Renal cortex interstitium (tissue), 11 donors: ENCODE results near the gene BEAN1. TPM values are rescaled to one million over a fixed set of nuclear protein-coding genes. Genes with fewer than 3 reads are reported as not detected.

ENCODE experiments used
- DNase-seq, 11 donors: peaks; one replicate each; pipeline ENCODE4 v3.0.0-alpha.2; 2013; ENCODE audit warnings: low read depth in 9 of 11, low spot score in 4 of 11; ENCODE audit errors: extremely low read depth in 1 of 11
- polyA plus RNA-seq, 3 donors: library from polyadenylated mRNA; unstranded; fragments of 120-200 nt; gene quantifications; one replicate each; pipeline ENCODE4 v1.2.1, GENCODE V29; 2013; ENCODE audit not compliant: insufficient read length in 3 of 3

Gene BEAN1
- polyA plus RNA-seq, 3 donors, result 1.4 to 2.7 (median 1.7) TPM

DNA sequence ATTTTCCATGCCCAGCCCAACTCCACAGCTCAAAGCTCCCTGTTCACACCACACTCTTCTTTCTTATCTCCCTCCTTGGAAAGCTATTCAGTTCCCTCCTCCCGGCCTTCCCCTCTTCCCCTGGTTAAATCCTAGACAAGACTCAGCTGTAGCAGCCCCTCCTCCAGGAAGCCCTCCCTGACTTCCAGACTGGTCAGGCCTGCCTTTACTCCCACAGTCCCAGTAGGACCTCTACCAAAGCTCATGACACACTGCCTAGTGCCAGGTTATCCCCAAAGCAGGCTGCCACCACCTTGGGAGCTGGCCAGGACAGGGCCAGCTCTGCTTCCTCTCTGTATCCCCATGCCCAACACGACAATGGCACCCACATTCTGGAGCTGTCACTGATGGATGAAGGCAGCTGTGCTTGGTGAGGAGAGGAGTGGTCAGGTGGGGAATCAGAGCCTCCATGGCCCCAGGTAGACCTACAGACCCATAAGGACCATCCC is 50.0 kb downstream of the BEAN1 start:
- DNase-seq, result no peak

DNA sequence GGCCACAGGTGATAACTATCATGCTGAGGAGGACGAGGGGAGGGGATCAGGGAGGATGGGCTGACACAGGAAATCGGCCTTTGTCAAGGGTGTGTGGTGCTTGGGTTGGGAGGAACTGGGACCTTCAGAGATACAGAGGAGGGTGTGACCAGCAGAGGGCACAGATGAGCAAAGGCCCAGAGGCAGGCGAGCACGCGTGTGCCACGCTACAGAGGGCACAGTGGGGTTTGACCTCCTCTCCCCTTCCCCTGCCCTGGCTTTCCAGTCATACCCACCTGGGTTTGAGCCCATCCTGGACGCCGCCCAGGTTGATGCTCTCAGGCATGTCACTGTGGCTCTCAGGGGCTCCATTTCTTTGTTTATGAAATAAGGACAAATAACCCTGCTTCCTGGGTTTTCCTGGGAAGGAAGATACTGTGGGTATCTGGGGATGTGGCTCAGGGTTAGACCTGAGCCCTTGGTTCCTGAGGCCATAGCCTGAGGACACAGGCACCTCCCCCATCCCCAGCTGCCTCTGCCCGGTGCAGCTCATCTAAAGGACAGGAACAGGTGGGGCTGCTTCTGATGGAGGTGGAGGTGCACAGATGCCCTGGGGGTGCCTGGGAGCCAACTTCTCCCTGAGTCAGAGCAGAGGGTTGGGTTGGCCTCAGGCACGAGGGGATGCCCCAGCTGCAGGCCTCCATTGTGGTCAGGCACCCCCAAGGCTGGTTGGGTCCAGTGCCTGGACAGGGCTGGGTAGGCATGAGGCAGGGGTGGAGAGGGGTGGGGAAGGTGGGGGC is 51.8 kb downstream of the BEAN1 start:
- DNase-seq, result peak in 1 of 11 donors; percentile 24

DNA sequence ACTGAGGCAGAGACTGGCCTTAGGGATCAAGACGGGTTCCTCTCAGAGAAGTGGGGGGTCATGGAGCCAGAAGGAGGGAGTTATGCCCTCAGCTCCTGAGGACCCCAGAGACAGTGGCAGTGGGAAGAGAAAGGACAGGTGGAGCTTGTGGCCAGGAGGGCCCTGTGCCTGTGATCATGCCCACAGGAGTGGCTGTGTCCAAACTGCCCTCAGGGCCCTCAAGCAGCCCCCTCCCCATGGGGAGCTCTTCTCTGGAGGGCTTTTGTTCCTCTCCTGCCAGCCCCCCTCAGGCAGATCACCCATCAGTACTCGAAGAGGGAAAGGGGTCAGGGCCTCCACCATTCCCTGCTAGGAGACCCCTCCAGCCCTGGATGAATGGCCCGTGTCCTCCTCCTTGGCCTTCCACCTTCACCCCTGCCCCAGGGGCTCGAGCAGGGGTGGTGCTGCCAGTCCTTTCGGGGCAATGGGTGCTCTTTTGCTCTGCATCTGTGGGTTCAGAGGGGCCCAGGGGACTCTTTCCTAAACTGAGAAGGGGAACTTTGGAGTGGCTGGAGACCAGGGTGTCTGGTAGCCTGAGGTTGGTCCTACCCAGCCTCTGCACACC is 52.7 kb downstream of the BEAN1 start:
- no peak for DNase-seq

DNA sequence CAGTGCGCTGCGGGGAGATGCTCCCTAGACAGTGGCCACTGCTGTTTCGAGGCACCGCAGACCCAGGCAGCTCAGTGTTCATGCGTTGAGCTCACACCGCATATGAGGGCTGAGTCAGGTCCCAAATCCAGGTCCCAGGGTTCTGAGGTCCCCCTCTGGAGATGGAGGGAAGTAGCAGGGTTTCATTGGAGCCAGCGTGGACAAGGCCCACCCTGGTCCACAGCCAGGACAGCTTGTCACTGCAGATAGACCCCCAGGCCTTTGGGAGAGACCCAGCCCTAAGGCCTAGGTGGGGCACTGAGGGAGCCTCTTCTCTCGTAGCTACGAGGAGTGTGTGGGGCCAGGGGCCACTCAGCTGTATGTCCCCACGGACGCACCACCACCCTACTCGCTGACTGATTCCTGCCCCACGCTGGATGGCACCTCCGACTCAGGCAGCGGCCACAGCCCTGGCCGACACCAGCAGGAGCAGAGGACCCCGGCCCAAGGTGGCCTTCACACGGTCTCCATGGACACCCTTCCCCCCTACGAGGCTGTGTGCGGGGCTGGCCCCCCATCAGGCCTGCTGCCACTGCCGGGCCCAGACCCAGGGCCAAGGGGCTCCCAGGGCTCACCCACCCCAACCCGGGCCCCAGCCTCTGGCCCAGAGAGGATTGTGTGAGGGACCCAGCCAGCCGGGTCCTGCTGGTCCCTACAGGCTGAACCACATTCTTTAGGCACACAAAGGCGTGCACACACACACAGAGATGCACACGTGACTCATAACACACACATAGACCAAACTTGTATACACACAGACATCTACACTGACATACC is 53.4 kb downstream of the BEAN1 start:
- no peak for DNase-seq

DNA sequence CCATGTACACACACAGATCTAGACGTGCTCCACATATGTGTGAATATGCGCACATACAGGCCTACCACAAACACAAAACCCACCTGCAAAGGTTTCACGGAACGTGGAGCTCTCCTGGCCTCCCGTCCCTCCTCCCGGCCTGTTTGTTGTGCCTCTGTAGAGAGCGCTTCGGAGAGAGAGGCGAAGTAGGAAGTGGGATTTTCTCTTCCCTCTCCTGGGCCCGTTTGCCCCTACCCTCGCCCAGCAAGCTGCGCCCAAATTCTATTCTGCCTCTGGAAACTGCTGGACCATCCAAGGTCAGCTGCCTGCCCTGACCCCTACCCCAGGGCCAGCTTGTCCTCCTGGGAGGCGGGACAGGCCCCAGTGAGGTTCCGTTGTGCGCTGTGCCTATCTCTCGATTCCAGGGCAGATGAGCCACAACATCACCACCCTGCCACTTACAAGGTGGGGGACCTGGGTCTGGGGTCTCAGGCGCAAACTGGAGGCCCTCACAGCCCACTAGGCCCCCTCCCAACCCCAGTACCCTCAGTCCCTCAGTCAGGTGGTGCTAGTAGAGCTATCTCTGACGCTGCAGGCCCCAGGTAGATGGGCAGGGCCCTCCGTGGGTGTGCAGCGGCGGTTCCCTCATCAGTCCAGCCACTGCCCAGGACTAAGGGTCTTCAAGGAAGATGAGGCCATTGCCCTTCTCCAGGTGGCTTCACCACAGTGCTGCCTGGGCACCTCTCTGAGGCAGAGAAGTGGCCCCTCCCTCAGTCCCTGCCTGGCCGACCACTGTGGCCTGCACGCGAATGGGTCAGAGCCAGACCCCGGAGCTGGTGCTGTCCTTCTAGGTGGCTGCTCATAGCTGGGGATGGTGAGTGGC is 54.2 kb downstream of the BEAN1 start:
- DNase-seq, result no peak

DNA sequence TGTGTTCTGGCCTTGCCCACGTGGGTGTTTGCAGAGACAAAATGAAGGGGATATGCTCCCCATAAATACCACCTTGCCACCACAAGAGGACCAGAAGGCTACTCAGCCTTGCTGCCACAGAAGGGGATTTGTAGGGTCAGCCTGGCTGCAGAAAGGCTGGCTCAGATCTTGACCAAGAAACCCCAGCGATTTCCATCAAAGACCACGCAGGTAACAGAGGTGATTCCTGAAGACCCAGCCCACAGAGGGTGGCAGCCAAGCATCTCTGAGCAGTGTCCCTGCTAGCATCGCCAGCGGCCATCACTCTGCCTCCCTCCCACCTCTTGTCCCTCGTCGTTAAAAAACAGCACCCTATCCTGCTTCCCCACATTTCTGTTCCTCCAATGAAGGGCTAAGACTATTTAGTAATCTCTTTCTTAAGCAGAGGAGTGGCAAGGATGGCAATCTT is 54.9 kb downstream of the BEAN1 start:
- no peak for DNase-seq

DNA sequence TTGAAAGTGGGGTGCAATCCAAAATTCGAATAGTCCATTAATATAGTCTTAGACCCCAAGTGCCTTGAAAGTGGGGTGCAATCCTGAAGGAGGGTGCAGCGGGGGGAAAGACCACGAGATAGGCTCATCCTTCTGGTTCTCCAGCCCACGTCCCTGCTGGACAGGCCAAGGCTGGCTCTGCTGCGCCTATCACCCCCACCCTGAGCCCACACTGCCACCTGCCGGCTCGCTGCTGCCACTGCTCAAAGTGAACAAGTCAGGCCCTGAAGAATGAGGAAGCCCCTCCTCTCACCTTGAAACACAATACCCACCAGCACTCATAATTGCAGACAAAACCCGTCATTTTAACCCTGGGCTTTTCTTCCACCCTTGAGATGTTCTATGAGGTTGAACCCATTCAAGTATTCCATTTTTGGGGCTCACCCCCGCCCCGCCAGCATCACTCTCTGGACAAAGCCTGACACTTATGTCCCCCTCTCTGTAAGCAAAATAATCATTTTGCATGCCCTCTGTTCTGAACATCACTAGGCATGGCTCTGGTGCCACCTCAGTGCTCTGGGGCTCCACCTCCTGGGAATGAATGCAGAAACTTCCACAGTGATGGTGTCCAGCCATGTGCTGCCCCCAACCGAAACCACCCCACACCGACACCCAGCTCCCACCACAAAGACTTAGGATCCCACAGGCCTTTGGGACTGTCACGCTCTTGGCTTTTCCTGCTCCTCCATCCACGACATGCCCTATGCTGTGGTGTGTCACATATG is 56.8 kb downstream of the BEAN1 start:
- DNase-seq, result peak in 10 of 11 donors; percentile 48 to 74 (median 60)

DNA sequence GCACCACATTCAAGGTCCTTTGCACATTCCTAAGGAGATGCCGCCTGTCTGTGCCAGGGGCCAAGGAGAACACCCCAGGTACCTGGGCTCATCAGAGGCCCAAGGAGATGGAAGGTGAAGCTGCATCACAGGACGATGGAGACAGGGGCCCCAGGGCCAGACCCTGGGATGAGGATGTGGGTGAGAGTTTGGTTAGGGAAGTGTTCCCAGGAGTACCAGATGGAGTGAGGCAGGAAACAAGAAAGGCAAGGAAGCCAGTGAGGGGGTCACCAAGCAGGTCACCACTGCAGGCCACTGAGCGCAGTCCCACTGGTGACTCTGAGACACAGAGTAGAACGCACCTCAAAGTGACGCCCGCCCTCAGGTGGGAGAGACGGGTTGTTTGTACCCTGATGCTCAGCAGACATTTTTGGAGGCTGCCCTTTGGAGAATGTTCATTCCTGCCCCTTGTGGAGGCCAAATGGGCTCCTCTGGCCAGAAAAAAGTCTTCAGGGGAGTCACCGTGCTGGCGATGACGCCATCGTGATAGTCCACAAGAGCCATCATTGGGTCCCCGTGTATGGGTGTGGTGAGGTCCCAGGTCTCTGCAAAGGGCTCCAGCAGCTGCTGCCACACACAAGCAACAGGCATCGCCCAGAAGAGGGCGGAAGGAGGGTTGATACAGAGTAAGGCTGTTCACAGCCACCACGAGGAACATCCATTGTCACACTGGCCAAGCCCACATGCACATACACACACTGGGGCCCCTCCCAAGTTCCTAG is 57.5 kb downstream of the BEAN1 start:
- no peak for DNase-seq

DNA sequence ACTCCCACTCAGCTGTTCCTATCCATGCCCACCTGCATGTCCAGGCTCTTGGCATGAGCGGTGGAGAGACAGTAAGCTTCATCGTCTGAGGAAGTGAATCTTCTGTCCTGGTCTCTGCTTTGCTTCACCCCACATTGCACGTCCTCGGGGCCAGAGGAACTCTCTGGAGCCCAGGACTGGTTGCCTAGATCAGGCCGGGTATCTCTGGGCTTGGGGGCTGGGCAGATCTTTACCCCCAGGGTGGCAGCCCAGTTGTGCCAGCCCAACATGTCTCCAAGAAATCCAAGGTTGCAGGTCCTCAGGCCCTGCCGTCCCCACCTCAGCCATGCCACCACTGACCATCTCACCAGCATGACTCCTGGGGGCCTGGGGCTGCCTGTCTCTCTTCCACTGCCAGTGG is 58.3 kb downstream of the BEAN1 start:
- DNase-seq, result no peak

DNA sequence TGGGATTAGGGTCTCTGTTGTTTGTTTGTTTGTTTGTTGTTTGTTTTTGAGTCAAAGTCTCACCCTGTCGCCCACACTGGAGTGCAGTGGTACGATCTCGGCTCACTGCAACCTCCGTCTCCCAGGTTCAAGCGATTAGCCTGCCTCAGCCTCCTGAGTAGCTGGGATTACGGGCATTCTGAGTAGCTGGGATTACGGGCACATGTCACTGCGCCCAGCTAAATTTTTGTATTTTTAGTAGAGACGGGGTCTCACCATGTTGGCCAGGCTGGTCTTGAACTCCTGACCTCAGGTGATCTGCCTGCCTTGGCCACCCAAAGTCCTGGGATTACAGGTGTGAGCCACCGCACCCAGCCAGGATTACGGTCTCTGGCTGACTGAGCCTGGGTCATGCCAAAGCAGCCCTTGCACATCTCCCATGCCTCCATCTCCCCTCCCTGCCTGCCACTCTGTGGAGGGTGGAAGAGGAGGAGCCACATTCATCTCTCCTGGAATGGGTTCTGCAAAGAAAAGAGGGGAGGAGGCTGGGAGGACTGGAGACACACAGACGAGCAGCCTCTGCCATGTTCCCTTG is 59.2 kb downstream of the BEAN1 start:
- DNase-seq, result no peak

DNA sequence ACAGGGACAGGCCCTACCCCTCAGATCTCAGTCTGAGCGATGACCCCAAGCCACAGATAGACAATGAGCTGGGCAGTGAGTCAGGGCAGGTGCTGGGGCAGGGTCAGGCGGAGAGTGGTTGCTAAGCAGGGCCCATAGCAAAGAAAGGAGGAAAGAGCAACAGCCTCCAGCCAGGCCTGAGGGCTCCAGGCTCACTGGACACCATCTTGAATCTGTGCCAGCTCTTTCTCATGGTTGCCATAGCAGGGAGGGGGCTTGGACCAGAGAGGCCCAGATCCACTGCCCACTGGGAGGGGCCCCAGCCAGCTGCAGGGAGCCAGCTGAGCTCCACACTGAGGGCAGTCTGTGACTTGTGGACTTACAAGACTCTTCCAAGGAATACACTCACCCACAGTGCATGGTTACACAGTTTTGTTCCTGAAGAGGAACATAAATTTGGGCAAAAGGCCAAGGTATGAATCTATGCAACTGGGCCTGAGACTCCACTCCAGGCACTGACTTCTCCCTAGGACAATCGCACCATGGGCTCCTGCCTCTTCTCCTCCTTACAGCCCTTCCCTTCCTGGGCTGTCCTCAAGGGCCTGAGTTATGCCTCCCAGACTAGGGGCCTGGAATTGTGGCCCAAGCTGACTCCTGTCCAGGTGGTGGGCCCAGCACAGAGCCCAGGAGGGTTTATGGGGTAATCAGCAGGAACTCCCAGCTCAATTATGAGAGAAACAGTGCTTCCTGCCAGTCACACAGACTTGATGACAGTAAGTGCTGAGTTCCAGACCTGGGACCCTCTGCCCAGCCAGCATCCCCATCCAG is 59.9 kb downstream of the BEAN1 start:
- no peak for DNase-seq

DNA sequence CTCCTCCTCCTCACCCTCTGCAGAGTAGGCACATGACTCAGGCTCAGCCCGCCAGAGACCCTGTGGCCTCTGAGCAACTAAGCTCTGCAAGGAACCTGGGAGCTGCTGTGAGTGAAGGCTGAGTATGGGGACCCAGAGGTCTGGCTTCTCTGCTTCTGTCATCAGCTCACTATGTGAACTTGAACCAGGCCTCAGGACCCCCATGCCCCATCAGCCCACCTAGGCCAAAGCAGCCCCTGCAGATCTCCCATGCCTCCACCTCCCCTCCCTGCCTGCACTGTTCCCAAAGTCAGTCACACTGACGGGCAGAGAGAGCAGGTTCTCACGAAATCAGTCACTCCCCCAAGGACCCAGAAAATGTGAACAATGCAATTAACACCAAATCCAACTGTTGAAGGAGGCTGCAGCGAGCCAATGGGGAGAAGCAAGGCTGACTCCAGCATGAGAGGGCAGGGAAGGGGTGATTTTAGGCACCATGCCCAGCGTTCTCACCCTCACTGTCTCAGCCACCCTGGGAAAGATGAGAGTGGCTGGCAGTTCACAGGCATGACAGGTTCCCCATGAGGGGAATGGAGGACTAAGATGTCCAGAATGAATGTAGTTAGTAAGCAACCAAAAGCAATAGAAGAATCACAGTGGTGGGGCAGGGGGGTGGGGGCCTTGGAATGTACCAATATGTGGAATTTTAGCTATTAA is 60.6 kb downstream of the BEAN1 start:
- no peak for DNase-seq

DNA sequence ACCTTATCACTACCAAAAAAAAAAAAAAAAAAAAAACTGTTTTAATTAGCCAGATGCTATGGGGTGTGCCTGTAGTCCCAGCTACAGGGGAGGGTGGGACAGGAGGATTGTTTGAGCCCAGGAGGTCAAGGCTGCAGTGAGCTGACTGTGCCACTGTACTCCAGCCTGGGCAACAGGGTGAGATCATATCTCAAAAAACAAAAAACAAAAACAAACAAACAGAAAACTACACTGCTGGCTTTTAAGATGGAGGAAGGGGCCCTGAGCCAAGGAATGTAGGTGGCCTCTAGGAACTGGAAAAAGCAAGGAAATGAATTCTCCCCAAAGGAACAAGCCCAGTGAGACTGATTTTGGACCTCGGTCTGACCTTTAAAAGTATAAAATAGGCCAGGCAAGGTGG is 61.4 kb downstream of the BEAN1 start:
- no peak for DNase-seq

DNA sequence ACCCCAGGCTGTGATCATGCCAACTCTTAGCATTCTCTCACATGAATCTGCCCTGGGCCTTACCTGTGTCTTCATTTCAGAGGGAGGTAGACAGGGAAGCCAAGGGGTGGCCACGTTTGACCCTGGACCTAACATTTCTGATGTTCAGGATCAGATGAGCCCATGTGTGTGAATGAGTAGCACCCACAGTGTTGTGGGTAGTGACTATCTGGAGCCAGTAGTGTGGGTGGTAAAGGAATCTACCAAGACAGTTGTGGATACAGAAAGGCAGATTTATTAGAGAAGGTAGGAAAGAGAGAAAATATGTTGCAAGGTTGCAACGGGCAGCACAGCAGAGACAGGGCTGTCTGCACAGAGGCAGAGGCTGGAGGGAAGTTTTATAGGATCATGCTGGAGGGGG is 62.3 kb downstream of the BEAN1 start:
- DNase-seq, result no peak

DNA sequence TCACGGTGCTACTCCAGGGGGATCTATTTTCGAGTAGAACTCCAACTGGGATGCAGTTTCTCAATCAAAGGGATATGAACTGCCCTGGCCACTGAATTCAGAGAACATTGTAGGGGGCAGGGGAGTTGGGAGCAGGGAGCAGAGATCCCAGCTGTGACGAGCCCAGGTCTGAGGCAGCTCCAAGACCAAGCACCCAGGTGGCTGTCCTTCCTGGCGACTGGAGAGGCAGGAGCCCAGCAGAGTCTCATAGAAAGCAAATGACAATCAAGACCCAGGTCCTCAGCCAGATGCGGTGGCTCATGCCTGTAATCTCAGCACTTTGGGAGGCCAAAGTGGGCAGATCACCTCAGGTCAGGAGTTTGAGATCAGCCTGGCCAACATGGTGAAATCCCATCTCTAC is 62.7 kb downstream of the BEAN1 start:
- DNase-seq, result no peak
